GM04503 (cell line): ENCODE data around the gene SPACA9.

ENCODE experiments used
- DNase-seq: peaks from one replicate; pipeline ENCODE4 v3.0.0-alpha.2; 2012; ENCODE audit warnings: low read depth

SPACA9 gene

DNA sequence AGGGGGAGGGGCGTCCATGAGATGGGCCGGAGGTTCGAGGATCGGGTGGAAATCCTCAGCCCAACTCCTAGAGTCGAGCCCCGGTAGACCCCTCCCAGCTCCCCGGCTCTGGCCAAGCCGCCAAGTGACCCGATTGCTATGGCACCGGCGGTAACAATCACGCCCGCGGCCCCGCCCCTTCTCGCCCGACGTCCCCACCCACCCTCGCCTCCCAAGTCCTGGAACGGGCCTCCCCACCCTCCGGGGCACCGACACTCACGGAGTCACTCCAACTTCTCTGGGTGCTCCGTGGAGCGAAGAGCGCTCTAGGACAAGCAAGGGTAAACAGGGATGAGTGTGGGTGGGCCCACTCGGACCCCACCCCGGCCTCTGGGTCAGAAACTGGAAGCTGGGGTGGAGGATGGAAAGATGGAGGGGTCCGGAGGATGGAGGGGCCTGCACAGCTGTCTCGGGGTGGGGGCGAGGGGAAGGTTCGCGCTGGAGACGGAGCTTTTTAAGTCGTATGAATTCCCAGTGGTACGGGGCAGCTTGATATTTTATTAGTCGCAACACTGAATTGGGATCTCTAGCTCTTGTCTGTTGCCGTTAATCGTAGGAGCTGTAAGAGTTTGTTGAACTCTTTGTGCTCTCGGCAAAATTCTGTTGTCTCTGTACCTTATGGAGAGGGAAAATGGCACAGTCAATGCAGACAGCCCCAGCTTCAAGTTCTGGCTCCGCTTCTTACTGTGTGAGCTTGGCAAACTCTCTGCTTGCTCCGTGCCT lies at the start of gene SPACA9:
SPACA9 (plus strand) TSS at position 204 of the 762 bp plus-strand sequence. CDS start 5,050 bp downstream, outside the sequence.
- no peak for DNase-seq

DNA sequence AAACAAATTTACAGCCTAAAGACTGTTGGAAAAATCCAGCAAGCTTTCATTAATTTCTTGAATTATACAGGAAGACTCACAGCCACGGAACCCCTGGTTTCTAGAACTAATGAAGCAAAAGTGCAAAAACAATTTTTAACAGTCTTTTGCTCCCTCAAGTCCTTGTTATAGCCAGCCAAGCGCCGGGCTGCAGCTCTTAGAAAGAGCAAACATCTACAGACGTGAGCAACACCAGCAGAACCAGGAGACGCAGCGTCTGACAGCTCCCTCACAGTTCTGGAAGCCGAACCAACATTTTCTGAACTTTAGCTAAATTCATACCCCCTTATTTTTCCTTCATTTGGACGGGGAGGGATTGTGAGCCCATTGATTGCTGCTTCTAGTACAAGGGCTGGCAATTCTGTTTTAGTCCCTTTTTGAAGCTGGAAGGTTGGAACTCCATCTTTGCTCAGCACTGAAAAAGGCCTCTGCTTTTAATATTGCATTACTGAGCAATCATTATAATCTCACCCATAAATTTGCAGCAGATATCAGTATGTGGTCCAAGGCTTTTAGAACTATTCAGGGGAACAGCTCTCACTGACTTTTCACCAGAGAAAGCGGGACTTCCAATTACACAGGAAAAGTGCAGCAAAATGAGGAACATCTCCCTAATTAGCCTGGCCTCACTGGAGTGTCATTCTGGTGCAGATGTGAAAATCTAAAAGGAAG lies 46.4 kb upstream of the SPACA9 start:
- no peak for DNase-seq

- DNase-seq = no peak
Measured at GRCh38 chr9:132833550-132834121, 45.1 kb upstream of the SPACA9 start.

GRCh38 chr9:132834343-132834742 lies 44.4 kb upstream of the SPACA9 start:
- DNase-seq = no peak

DNA sequence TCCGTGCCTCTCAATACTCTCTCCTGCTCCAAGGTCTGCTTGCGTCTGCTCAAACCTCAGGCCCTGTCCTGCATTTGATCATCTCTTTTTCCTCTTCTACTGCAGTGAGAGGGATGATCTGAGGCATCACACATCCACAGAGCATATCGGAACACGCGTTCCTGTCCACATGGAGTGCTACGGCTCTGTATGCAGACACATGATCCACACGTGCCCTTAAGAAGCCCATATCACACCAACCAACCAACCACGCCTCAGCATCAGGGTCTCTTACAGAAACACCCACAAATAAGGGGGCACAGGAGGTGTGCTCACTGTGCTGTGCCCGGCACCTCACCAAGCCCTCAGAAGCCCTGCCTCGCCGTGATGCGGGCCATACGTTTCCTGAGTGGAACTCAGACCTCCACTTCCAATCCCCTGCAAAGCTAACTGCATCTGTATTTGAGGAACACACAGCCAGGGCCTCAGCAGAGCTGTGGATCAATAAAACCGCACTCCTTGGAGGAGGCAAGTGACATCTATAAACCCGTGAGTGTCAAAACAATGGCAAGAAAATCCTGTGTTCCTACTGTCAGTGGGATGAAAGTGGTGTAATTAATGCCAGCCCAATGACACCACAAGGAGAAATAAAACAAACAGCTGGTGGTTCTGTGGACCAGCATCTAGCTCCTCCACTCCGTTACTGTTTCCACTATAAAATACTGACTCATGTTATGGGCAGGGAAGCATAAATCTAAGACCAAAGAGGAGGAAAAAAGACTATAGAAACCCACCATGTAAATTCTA lies 41.0 kb upstream of the SPACA9 start:
- DNase-seq = no peak

GRCh38 chr9:132838291-132838690 lies 40.4 kb upstream of the SPACA9 start:
- DNase-seq = no peak

- DNase-seq = no peak
Measured at GRCh38 chr9:132840980-132841379, 37.7 kb upstream of the SPACA9 start.

DNA sequence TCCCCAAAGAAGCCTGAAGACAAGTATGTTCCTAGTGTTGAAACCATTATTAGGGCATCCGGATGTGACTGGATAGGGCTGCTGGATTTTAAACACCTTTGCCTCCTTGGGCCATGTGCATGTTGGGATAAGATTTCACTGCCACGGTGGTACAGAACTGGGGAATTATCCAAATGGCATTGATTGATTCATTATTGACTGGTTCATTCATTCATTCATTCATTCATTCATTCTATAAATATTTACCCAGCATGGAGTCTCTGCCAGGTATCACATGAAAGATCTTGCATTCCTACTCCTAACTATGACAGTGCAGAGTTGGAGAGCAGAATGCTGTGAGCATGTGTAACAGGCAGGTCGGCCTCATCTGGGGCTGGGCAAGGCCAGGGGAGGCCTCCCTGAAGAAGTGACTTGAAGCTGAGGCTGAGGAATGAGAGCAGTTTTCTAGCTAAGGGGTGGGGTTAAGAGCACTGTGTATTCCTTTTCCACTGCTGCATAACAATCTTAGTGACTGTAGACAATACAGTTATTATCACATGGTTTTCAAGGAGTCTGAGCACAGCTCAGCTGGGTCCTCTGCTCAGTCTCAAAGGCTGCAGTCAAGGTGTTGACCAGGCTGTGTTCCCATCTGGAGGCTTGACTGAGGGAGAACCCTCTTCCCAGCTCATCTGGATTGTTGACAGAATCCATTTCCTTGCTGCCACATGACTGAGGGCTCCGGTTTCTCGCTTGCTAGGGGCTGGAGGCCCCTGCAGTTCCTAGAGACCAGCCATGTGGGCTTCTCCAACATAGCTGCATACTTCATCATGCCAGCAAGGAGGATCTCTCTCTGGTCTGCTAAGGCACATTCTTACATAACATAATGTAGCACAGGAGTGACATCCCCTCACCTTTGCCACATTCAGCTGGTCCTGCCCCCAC lies 36.3 kb upstream of the SPACA9 start:
- DNase-seq = no peak

GRCh38 chr9:132846109-132846917 lies 32.4 kb upstream of the SPACA9 start:
- DNase-seq = no peak

DNA sequence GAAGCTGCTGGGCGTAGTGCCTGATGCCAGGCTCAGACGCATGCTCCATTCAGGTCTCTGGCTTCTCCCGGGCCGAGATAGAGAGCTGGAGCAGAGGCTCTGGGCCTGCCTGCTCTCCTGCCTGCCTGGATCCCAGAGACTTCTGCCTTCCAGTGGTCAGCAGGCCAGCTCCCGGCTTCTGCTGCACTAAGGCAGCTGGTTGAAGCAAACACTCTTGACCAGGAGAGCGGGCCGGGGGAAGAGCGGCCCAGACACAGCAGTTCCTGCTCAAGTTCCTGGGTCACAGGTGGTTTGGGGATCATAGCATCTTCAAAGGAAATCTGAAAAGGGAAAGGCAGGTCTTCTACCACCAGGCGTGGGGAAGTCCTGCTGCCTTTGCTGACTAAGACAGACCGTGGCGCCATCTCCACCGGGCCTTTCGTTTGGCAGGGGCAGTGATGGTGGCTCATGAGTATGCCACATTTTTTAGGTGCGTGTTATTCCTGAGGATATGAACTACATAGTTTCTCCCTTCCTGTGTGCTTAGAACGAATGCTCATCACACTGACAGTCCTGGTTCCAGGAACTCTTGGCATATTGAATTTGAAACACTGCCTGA lies 31.7 kb upstream of the SPACA9 start:
- no peak for DNase-seq

GRCh38 chr9:132849185-132849706 lies 29.5 kb upstream of the SPACA9 start:
- no peak for DNase-seq

GRCh38 chr9:132853482-132853881 lies 25.2 kb upstream of the SPACA9 start:
- DNase-seq = no peak

DNA sequence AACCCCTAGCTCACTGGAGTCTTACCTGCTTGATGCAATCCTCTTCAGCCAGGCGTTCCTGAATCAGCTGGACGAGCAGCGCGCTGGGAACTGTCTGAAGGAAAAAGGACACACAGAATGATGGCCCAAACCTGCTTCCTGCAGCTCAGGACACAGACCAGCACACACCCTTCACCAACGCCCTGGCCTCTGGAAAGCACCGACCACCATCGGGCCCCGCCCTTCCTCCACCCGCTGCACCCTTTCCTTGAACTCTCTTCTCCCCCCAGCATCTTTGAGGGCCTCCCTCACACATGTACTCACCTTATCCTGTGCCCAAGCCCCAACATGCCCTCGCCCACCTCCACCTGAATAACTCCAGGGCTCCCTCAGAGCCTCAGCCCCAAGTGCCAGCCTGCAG lies 23.9 kb upstream of the SPACA9 start:
- no peak for DNase-seq

DNA sequence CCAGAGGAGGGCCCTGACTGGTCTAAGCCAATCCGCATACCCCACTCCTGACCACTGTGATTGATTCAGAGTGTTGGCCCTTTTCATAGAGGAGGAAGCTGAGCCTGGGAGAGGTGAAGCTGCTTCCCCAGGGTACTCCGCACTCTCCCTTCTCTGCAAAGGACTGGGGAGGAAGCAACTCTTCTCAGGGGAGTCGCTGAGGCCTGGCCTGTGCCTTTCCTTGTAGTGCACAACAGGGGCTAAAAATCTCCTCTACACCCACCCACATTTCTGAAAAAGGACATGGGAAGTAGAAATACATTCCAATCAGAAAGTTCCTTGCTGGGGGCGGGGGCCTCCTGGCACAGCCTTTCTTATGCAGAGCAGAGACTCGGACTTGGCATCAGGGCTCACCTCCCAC lies 22.8 kb upstream of the SPACA9 start:
- no peak for DNase-seq

DNA sequence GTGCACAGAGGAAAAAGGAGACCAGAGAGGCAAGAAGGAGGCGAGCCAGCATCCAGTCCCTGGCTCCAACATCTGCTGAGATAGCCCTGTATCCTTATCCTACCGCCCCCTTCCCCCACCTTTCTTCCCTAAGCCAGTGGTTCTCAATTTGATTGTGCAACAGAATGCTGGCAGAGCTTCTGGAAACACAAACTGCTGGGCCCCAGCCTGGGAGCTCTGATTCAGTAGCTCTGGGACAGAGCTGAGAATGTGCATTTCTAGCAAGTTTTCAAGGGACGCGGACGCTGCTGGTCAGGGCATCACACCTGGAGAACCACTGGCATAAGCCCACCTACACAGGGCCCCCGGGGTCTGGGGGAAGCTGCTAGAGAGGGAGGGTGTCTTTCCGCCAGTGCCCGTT lies 21.7 kb upstream of the SPACA9 start:
- DNase-seq = peak; percentile 50

DNA sequence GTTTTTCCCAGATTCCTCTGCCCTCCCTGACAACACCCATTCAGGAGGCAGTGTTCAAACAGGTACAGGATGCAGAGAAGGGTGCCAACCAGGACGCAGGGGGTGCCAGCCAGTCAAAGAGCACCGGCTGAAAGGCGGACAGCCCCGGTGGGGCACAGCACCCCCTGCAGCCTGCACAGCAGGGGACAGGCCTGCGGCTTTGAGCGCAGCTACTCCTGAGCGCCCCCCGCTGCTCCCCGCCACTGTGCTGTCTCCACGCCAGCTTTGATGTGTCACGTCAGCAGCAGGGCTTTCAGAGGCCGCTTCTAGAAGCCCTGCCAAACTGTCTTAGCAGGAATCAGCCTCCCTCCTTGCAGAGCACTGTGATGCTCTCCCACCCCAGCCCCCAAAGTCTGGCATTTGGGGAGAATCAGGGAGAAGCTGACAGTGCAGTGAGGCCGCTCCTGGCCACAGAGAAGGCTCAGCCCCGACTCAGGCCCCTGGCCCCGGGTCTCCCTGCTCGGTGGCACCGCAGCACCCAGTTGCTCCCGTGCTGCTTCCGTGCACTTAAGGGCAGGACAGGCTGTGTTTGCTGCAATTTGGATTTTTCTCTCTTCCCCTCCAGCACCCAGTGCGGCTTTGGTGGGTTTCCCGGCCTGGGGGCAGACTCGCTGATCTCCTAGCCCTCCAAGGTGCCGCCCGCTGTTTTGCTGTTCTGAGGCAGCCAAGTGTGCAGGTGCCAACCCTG lies 20.9 kb upstream of the SPACA9 start:
- DNase-seq = no peak

DNA sequence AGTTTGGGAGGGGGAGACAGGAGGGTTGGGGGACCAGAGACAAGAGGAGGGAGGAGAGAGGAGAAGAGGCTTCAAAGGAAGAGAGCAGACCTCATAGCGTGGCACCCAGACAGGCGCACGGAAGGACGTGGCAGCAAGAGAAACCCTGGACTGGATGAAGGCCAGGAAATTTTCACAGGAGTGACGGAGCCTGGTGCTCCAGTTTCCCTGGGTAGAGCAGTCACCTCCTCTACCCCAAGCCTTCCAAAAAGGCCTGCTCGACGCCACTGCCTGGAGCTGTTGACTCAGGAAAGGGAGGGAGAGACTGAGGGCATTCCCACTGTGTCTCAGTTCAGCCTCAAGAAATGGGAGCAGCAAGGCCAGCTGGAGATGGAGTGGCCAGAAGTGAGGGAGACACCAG lies 19.9 kb upstream of the SPACA9 start:
- no peak for DNase-seq

DNA sequence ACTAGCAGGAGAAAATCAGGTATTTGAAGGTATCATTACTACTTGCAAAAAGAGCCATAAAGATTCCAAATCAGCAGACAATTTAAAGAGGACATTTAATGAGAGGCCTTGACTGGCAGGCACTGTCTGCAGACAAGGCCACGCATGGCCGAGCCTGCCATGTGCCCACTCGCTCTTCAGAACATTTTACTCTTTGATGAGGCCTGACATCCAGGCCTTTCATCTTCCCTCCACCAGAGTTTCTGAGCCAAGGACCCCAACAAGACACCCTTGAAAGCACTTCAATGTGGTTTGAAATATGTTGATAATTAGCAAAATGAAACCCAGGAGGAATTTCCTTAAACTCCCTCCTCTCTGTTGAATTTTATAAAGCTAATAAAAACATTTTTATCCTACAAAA lies 17.0 kb upstream of the SPACA9 start:
- DNase-seq = no peak

DNA sequence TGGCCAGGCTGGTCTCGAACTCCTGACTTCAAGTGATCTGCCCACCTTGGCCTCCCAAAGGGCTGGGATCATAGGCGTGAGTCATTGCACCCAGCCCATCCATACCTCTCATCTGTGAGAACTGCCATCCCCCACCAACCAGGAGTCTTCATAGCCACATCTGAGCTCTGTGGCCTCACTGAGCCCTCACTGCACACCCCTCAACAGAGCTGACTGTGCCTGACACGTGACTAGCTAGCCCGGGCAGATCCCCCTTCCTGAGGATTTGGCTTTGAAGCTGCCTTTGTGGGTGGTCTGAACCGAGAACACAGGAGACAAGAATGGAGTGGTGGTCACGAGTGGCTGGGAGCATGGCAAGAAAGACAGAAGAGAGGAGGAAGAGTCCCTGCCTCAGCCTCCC lies 16.2 kb upstream of the SPACA9 start:
- no peak for DNase-seq
